Measurements from ENCODE around the gene CDC37L1.
"Not testable (repeated sequence)": the region's sequence is repeated elsewhere in the genome, so short reads cannot be mapped to it uniquely, and the experiment has no call there.

Gene CDC37L1

DNA sequence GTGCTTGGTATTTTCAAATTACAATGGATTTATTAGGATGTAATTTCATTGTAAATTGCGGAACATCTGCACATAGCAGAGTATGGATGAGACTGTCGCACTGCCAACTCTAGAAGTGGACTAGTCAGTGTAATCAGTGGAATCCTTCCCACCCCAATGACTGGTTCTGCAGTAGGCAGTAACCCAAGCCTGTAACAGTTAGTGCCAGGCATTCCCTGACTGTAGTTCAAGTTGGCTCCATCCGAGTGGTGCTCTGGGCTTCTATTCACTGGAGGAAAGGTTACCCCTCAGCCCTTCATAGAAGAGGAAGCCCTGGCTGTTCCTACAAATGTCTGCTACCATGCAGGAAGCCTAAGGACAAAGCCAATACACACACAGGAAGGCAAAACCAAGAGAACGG, 38.4 kb downstream of the CDC37L1 start:
- no peak for DNase-seq

DNA sequence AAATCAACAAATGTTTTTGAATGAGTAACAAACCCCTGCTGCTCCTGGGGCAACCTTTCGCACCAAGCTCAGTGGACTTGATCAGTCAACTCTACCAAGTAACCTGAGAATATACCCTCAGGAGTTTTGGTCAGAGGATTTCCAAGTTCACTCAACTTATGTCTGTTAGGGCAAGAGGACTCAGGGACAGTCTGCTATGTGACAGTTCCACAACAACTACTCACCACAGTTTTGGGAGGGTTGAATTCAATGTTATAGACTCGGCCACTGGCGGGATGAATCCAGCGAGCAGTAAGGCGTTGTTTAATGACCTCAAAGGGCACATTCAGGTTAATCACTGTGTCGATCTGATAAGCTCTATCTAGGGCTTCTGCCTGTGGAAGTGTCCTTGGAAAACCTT, 39.5 kb downstream of the CDC37L1 start:
- DNase-seq, result no peak

DNA sequence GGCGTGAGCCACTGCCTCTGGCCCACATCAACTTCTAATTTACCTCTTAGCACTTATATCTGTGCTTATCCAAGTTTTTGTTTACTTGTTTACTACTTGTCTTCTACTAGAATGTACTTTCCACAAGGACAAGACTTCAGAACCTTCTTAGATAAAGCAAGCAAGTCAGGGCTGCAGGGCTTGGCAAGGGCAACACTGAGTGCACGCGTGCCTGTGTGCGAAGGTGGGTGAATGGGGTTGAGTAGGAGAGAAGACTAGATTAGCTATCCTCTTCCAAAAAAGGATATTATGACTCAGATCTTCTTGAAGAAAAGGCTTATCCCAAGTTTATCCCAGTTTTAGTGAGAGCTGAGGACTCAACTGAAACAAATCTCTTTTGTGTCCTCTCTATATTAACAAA, 42.4 kb downstream of the CDC37L1 start:
- no peak for DNase-seq

DNA sequence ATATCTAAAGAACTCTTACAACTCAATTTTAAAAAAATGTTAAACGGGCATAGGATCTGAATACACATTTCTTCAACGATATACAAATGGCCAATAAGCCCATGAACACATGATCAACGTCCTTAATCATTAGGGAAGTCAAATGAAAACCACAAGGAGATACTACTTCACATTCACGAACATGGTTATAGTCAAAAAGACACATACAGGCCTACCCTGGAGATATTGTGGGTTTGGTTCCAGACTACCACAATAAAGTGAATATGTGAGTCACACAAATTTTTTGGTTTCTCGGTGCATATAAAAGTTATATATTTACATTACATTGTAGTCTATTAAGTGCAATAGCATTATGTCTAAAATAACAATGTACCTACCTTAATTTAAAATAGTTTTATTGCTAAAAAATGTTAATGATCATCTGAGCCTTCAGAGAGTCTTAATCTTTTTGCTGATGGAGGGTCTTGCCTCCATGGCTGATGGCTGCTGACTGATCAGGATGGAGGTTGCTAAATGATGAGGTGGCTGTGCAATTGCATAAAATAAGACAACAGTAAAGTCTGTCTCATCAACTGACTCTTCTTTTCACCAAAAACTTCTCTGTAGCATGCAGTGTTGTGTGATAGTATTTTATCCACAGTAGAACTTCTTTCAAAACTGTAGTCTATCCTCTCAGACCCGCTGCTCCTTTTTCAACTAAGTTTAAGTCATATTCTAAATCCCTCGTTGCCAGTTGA, 46.5 kb downstream of the CDC37L1 start:
- DNase-seq, result no peak

DNA sequence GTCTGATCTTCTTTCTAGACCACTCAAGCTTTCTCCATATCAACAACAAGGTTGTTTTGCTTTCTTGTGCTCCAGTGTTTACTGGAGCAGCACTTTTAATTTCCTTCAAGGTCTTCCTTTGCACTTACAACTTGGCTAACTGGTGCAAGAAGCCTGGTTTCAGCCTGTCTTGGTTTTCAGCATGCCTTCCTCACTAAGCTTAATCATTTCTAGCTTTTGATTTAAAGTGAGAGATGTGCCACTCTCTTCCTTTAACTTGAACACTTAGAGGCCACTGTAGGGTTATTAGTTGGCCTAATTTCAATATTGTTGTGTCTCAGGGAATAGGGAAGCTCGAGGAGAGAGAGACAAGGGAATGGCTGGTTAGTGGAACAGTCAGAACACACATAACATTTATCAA, 48.2 kb downstream of the CDC37L1 start:
- DNase-seq, result no peak

DNA sequence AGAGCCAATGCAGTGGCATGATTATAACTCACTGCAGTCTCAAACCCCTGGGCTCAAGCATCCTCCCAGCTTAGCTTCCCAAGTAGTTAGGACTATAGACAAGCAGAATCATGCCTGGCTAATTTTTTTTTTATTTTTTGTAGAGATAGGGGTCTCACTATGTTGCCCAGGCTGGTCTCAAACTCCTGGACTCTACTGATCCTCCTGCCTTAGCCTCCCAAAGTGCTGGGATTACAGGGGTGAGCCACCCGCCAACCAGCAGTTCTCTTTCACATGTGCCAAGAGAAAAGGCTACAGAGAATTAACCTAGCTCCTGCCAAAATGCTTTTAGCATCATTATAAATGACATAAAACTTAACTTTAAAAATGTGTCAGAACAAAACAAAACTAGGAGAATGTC, 53.5 kb downstream of the CDC37L1 start:
- DNase-seq, result no peak

DNA sequence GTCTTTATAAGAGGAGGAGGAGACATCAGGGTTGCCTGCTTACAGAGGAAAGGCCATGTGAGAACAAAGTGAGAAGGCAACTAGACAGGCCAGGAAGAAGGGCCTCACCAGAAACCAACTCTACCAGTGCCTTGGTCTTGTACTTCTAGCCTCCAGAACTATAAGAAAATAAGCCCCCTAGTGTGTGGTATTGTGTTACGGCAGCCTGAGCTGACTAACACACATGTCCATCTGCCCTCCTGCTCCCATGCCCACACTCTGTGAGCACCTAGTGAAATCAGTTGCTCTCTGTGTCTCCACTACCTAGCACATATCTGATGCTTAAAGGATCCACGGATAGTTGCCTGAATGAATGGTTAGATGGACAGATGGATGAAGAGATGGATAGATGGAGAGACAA, 54.8 kb downstream of the CDC37L1 start:
- DNase-seq, result no peak

DNA sequence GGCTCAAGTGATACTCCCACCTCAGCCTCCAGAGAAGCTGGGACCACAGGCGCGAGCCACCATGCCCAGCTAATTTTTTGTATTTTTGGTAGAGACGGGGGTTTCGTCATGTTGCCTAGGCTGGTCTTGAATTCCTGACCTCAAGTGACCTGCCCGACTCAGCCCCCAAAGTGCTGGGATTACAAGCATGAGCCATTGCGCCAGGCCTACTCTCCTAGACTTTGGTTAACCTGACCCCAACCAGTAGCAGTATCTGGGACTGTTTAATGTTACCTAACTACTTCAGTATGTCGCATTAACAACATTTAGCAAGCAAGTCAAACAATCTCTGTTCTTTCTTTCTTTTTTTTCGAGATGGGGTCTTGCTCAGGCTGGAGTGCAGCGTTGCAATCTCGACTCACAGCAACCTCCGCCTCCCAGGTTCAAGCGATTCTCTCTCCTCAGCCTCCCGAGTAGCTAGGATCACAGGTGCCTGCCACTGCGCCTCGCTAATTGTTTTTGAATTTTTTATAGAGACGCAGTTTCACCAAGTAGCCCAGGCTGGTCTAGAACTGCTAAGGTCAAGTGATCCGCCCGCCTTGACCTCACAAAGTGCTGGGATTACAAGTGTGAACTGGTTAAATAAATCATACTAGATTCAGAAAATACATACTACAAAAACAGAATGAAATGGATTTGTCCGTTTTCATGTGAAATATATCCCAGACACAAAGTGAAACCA, 59.7 kb downstream of the CDC37L1 start:
- peak; percentile 11 for DNase-seq

DNA sequence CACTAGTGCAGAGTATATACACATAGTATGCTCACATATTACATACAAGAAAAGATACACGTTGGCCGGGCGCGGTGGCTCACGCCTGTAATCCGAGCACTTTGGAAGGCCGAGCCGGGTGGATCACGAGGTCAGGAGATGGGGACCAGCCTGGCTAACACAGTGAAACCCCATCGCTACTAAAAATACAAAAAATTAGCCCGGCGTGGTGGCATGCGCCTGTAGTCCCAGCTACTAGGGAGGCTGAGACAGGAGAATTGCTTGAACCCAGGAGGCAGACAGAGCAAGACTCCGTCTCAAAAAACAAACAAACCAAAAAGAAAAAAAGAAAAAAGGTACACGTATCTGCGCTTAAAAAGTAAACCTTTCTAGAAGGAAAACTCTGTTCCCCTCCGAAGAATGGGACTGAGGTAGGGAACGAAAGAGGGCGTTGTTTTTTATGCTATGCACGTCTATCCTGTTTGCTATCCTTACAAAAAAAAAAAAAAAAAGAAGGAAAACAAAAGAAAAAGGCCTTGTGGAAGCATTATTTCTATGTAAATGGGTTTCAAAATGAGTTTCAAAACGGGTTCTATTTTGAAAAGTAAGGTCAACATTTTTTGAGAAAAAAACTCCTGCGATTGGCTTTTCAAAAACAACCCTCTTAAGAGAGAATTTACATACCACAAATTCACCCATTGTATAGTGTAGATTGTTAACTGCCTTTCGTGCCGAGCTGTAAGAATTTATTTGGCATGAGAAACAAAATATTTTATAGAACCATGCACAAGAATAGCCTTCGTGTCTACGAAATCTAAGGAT, 60.4 kb downstream of the CDC37L1 start:
- DNase-seq, result no peak

DNA sequence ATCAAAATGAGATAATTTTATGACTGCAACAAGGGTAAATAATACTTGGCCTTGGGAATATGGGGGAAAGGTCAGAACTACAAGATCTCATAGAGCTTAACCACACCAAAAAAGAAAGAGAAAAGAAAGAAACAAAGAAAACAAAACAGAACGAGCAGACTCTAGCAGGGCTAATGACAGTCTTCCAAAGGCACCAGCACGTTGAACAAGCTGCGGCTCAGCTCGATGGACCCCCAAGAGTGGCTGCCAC, 60.9 kb downstream of the CDC37L1 start:
- DNase-seq, result peak; percentile 83

DNA sequence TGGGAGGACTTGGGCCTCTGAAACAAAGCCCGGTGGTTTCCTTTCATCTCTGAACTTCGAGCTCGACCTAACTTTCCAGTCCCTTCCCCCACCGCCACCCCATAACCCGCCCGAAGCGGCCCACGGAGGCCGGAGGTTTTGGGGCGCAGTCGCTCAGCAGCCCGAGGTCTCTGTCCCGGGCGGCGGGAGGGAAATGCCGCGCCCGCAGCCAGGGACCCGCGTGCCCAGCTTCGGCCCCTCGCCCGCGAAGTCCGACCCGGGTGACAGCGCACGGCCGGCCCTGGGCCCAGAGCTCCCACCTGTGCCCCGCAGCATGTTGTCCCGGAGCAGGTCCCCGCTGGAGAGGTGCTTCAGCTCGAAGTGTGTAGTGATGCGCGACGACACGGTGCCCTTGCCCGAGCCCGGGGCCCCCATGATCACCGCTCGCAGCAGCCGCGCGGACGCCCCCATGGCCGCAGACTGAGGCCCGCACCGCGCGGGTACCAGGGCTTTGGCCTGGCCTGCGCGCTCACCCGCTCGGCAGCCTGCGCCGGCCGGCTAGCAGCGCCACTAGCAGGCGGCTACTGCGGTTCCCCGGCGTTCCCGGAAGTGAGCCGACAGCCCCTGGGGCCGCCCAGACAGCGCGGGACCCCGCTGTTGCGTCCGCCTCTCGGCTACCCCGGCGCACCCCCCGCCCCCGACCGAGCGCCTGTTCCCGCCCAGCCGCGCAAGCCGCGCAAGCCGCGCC, 61.4 kb downstream of the CDC37L1 start, which contains the start of gene AK3:
AK3 (minus strand) TSS at position 565 of the 727 bp plus-strand sequence; CDS start at position 450, 115 bp downstream.
- peak; percentile 94 for DNase-seq

DNA sequence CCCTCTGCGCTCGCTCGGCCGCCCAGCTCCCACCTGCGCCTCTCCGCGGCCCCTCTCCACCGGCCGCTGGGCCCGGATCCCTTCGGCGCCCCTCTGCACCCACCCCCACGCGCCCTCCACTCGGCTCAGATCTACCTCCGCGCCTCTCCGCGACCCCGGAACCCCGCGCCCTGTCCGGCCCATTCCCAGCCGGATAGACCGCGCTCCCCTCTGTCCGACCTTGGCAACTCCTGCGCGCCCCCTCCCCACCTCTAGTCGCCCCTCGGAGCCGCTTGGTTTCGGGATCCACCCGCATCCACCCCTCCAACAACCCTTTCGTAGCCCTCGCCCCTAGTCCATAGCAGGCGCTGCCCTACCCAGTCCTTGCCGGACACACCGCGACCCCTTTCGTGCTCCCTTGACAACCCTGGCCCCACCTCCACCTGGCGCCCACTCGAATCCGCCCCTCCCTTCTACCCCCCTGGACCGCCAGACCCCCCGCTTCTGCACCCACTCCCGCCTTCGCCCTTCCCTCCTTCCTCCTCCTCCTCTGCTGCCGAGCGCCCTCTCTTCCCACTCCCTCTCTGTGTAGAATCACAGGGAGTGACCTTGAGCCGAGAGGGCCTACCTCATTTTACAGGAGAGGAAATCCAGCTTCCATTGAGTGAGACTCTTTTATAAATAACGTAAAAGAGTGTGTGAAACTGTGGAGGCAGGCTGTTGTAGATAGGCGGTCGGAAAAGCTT, 62.2 kb downstream of the CDC37L1 start:
- peak; percentile 71 for DNase-seq

DNA sequence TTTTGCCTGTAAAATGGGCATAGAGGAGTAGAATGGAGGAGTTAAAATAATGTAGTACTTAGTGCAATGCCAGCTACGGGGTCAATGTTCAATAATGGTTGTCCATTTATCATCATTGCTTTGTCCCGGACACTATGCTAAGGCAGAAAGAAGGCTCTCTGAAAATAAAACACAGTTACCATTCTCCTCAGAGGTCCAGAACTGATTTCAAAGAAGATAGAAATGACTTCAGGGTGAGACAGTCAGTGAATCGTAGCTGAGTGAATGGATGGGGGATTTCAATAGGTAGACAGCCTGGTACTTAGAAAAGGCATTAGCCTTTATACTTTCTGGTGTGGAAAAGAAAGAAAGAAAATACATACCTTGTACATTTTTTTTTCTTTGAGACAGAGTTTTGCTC, 62.9 kb downstream of the CDC37L1 start:
- no peak for DNase-seq

DNA sequence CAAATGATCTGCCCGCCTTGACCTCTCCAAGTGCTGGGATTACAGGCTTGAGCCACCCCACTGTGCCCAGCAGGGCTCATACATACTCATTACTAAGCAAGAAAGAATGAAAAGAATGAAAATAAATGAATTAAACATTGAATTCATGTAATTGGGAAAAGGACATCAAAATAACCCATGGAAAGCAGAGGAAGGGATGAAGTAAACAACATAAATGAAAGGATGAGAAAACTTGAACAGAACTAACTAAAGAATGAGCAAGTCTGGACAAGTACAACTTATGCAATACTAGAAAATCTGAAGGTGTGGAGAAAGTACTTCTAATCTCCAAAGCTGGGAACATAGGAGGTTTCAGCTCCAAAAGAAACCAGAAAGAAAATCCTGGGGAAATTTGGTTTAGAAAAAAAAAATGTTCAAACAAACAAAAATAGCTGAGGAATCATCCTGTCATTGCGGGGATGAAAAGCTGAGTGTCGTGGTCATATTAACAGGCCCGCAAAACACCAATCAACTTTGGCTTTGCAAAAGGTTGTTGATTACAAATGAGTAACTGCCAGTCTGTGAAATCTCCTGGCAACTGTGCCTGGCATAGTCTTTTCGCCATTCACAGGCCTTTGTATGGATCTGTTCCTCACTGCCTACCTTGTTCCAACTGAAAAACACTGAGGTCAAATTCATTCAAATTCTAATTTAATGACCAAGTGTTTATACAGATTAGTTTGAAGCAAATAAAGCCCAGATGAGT, 63.9 kb downstream of the CDC37L1 start:
- no peak for DNase-seq

DNA sequence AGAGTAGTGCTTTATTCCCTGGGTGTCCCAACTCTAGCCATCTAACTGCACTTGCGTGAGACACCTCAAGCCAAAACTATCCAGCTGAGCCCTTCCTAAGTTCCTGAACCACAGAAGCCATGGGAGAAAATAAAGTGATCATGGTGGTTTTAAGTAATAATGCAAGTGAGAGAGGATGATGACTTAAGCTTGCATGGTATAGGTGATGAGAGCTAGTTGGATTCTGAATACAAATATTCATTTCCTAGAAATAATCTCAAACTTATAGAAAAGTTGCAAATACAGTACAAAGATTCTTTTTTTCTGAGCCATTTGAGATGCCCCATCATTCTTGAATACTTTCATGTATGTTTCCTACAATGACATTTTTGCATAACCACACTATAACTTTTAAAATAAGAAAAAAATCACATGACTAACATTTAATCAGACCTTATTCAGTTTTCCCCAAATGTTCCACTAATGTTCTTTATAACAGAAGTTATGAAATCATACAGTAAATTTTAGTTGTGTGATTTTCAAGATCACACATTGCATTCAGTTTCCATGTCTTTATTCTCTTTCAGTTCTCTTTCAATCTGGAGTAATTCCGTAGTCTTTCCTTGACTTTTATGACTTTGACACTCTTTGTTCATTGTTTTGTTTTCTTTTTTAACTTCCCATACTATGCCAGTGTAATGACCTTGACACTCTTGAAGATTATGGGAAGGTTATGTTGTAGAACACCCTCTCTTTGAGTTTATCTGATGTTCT, 67.1 kb downstream of the CDC37L1 start:
- no peak for DNase-seq

DNA sequence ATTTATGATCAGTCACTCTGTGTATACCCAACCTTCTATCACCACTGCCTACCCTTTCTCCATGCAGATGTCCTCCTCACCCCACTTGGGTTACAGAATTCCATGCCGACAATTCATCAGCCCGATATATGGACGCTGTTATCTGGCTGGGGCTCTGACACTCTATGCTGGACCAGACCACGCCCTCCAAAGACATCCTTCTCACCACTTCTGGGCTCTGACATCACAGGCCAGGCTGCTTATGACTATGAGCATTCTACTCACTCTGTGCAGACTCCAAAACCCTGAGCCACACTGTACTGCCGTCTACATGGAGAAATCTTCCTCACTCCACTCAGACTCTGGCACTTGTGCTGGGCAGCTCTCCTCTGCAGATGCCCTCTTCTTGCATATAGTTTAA, 69.2 kb downstream of the CDC37L1 start:
- DNase-seq, result no peak

DNA sequence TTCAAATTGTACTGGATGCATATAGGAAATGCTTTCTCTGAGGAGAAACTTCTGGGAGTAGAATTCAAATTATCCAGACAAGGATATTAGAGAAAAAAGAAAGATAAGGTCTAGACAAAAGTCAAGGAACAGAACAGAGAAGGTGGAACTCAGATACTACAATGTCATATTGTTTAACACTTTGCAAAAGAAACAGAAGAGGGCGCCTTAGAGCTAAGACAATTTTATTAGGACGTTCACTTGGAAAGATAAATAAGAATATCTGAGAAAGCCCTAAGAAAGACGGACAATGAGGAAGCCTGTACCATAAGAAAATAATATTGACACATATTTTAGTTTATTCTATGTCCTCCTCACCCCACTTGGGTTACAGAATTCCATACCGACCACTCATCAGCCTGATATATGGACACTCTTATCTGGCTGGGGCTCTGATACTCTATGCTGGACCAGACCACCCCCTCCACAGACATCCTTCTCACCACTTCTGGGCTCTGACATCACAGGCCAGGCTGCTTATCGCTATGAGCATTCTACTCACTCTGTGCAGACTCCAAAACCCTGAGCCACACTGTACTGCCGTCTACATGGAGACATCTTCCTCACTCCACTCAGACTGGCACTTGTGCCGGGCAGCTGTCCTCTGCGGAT, 70.8 kb downstream of the CDC37L1 start:
- peak; percentile 64 for DNase-seq

DNA sequence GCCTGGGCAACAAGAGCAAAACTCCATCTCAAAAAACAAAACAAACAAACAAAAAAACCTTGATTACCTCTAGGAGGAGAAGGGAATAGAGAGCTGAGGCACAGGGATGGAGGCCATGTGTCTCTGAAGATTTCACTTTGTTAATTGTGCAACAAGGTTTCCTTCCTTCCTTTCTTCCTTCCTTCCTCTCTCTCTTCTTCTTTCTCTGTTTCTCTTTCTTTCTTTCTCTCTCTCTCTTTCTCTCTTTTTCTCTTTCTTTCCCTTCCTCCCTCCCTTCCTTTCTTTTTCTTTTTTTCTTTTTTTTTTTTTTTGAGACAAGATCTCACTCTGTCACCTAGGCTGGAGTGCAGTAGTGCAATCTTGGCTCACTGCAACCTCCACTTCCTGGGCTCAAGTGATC, 75.2 kb downstream of the CDC37L1 start:
- DNase-seq, result not testable (repeated sequence)

DNA sequence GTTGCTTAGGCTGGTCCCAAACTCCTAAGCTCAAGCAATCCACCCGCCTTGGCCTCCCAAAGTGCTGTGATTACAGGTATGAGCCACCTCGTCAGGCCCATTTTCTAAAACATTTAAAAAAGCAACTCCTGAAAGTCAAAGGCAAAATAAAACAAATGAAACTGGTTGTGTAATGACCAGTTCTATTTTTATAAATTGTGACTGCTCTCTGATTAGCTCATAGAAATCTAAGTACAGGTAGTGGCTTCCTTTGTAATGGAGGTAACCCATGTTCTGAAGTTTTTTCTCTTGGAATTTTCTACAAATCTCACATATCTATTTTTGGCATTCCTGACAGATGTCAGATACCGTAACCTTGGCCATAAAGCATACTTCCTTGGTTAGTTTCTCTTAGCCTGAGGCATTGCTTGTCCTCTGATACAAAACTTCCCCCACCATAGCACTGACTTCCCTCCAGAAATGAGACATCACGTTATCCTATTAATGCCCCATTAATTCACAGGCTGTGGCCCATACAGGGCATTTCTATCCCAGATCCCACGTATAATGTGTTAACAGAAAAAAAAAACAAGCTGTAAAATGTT, 75.7 kb downstream of the CDC37L1 start:
- no peak for DNase-seq

DNA sequence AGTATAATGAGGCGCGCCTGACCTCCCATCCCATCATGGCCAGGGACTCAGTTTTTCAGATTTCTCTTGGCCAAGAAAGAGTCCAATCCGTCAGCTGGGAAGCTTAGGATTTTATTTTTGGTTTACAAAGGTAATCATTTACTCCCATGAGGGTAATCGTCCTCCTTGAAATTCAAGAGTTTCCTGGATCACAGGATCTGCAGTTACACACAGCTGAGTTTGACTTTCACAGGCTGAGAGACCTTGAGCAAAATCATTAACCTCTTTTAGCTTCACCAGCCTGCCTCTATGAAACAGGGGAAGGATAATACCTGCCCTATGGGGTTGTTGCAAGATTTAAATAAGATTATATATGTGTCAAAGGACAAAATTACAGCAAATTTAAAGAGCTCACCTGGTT, 77.1 kb downstream of the CDC37L1 start:
- DNase-seq, result no peak
